Liver (tissue), 3 donors: Measurements from ENCODE around the gene PLPP3.

Experiments
- ATF3 ChIP-seq: IDR thresholded peaks from 2 replicates; pipeline ENCODE4 v1.6.1; 2016; ENCODE audit warnings: antibody characterized with exemption
- REST ChIP-seq: IDR thresholded peaks from 2 replicates; pipeline ENCODE4 v1.6.1; 2016; ENCODE audit warnings: antibody characterized with exemption, mild to moderate bottlenecking
- SP1 ChIP-seq: IDR thresholded peaks from 2 replicates; pipeline ENCODE4 v1.6.1; 2018; ENCODE audit warnings: antibody characterized with exemption, mild to moderate bottlenecking
- TAF1 ChIP-seq: conservative IDR thresholded peaks from 2 replicates; pipeline ENCODE4 v1.6.1; 2016; ENCODE audit warnings: antibody characterized with exemption, mild to moderate bottlenecking
- TF ChIP-seq, protein P1 (sequence below): fragments of 150-350 bp; IDR thresholded peaks from 2 replicates; pipeline ENCODE4 v1.5.1; 2017; ENCODE audit warnings: improper control_type of control experiment, low read depth, low read length; ENCODE audit not compliant: missing input control
- TF ChIP-seq, protein P2 (sequence below): IDR thresholded peaks from 2 replicates; pipeline ENCODE4 v1.6.1; 2016; ENCODE audit warnings: antibody characterized with exemption
- donor health status: healthy.
- donor health status: healthy.

DNA sequence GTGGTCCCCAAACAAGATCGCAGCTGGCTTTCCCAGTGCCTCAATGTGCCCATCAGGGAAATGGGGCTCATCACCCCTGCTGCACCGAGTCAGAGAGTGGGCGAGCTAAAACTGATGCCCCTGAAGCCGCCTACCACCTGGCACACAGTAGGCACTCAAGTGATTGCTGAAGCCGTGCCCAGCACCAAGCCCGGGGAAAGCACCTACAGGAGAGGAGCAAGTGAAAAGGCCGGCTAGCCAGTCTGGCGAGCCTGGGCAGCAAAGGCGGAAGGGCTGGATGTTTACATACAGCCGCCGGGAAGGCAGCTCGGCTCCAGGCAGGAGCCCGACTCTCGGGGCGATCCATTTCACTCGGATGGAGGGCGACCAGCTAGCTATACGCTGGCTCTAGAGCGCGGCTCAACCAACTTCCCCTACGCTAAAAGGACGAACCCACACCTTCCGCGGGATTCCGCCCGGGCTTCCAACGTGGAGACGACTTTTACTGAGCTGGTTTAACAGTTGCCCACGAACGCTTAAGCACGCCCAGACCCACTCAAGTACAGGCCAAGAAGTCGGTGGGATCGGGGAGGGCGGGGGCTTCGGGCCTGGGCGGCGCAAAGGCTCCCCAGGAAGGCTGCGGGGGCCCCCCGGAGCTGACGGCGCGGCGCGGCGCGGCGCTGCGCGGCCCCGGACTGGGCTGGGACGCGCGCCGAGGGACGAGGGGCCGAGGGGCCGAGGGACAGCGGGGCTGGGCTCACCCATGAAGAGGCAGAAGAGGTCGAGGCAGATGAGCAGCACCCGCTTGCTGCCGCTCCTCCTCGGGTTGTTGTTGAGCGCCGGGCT lies 1.0 kb downstream of the PLPP3 start:
- TF ChIP-seq, protein P1, sequence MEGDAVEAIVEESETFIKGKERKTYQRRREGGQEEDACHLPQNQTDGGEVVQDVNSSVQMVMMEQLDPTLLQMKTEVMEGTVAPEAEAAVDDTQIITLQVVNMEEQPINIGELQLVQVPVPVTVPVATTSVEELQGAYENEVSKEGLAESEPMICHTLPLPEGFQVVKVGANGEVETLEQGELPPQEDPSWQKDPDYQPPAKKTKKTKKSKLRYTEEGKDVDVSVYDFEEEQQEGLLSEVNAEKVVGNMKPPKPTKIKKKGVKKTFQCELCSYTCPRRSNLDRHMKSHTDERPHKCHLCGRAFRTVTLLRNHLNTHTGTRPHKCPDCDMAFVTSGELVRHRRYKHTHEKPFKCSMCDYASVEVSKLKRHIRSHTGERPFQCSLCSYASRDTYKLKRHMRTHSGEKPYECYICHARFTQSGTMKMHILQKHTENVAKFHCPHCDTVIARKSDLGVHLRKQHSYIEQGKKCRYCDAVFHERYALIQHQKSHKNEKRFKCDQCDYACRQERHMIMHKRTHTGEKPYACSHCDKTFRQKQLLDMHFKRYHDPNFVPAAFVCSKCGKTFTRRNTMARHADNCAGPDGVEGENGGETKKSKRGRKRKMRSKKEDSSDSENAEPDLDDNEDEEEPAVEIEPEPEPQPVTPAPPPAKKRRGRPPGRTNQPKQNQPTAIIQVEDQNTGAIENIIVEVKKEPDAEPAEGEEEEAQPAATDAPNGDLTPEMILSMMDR: no peak
- TF ChIP-seq ATF3 (no peak), TAF1 (no peak), REST (peak; percentile 83), SP1 (no peak)
- TF ChIP-seq, protein P2, sequence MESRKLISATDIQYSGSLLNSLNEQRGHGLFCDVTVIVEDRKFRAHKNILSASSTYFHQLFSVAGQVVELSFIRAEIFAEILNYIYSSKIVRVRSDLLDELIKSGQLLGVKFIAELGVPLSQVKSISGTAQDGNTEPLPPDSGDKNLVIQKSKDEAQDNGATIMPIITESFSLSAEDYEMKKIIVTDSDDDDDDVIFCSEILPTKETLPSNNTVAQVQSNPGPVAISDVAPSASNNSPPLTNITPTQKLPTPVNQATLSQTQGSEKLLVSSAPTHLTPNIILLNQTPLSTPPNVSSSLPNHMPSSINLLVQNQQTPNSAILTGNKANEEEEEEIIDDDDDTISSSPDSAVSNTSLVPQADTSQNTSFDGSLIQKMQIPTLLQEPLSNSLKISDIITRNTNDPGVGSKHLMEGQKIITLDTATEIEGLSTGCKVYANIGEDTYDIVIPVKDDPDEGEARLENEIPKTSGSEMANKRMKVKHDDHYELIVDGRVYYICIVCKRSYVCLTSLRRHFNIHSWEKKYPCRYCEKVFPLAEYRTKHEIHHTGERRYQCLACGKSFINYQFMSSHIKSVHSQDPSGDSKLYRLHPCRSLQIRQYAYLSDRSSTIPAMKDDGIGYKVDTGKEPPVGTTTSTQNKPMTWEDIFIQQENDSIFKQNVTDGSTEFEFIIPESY: no peak
